DMS53 (cell line): ENCODE data around the gene ASIC3.
A peak's percentile ranks its signal among the peaks of the same experiment; 100 is the strongest.
"Not testable (repeated sequence)": the region's sequence is repeated elsewhere in the genome, so short reads cannot be mapped to it uniquely, and the experiment has no call there.

Source experiments
- DNase-seq: peaks from one replicate; lab custom pipeline; 2025; lab: John Stamatoyannopoulos, UW

The ASIC3 gene

DNA sequence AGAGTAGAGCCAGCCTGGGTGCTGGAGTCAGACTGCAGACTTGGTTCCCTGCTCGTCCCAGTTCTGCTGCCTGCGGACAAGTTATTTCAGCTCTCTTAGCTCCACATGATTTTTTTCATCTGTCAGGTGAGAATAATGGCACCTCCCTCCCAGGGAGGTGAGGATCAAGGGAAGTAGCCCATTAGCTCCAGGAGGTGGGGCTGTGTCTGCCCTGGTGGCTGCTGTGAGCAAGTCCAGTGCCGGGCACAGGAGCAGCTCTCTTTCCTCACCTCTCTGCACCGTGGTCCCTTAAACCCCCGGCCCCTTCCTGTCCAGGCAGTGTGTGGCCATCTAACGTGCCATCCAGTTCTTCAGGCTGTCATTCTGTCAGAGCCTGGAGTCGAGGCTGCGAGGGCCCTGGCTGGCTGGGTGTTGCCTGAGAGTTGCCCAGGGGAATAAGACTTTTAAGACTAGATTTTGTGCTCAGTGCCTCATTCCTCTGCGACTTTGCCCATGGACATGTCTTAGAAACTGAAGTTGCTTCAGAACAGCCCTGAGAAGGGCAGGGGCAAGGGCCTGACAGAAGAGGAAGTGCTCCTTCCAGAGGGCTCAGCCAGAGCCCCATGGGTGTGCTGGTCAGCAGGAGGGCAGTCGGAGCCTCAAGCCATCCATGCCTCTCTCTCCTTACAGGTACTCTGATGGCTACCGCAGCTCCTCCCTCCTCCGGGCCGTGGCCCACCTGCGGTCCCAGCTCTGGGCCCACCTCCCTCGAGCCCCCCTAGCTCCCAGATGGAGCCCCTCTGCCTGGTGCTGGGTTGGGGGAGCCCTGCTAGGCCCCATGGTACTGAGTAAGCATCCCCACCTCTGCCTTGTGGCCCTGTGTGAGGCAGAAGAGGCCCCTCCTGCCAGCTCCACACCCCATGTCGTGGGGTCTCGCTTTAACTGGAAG is 15.1 kb upstream of the ASIC3 start:
- no peak for DNase-seq

DNA sequence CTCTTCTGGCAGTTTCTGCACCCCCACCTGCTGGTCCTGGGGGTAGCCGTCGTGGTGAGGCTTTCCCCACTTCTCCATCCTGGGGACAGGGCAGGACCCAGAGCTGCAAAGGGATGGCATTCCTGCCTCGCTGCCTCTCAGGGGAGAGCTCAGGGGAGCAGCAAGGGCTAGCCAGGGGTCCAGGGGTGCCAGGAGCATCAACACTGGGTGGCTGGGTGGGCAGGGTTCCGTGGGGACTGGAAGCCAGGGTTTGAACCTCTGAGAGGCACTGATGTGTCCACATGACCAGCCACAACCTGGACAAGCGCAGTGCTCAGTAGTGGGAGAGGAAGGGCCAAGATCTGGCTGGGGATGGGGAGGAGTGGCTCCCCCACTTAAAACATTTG is 14.5 kb upstream of the ASIC3 start:
- no peak for DNase-seq

- DNase-seq, result no peak
Measured at GRCh38 chr7:151034312-151035025, 13.9 kb upstream of the ASIC3 start.

DNA sequence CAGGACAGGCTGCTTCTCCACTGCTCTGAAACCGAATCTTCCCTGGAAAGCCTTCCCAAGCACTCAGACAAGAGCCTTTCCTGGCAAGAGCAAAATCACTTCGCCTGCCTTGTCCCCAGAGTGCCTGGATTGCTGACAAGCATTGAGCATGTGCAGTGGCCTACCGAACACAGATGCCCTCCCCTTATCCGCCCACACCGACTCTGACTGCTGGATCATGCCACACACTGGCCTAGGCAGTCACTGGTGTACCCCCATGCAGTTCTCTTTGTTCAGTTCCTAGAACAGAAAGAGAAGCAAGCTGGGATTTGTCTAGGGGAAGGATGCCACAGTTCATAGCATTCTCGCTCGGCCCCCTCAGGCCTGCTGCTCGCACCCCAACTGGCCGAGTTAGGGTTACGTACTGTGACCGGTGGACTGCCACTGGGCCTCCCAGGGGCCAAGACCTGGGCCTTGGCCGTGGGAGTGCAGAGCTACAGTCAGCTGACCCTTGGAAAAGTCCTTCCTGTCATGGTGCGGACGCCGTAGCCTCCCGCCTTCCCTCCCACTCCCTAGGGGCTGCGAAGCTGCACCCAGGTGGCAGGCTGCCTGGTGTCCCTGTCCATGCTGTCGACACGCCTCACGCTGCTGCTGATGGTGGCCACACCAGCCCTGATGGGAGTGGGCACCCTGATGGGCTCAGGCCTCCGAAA is 13.2 kb upstream of the ASIC3 start:
- no peak for DNase-seq

DNA sequence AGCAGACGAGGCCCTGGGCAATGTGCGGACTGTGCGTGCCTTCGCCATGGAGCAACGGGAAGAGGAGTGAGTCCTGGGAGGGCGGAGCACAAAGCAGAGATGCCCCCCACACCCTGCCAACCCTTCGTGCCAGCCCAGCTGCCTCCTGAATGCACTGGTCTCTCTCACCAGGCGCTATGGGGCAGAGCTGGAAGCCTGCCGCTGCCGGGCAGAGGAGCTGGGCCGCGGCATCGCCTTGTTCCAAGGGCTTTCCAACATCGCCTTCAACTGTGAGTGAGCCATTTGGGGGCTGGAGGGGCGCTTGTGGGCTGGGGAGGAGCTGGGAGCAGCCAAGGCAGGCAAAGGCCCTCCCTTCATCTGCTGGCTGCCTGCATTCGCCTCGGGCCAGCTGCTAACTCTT is 12.4 kb upstream of the ASIC3 start:
- DNase-seq, result no peak

GRCh38 chr7:151038951-151039849 is 9.1 kb upstream of the ASIC3 start:
- DNase-seq, result peak; percentile 93

DNA sequence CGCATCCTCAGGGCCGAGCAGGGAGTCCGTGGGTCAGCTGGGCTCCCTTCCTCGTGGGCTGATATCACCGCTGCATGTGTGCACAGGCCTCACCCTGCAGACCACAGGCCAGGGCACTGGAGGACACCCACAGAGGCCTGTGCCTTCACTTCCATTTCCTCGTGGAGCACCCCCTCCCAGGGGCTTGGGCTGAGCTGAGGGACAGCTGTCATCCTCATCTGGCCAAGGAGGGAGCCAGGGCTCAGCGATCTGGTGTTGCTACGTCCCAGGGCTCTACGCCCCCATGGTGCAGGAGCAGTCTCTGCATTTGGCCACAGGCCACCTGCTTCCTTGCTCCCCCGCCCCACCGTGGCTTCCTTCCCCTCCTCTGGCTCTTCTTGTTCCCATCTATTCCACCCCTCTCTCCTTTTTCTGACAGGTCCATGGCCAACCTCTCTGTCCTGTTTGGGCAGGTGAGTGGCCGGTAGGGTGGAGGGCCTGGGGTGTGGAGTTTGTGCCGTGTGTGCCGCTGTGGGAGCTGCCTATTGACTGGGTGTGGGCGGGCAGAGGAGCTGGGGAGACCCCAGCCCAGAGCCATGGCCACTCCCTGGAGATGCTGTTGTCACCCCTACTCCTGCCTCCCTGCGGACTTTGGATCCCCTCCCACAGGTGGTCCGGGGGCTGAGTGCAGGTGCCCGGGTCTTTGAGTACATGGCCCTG is 8.3 kb upstream of the ASIC3 start:
- no peak for DNase-seq

GRCh38 chr7:151040616-151041375 is 7.5 kb upstream of the ASIC3 start:
- DNase-seq, result no peak

- not testable (repeated sequence) for DNase-seq
Measured at GRCh38 chr7:151043449-151043848, 4.9 kb upstream of the ASIC3 start.

- no peak for DNase-seq
Measured at GRCh38 chr7:151043959-151044358, 4.4 kb upstream of the ASIC3 start.

DNA sequence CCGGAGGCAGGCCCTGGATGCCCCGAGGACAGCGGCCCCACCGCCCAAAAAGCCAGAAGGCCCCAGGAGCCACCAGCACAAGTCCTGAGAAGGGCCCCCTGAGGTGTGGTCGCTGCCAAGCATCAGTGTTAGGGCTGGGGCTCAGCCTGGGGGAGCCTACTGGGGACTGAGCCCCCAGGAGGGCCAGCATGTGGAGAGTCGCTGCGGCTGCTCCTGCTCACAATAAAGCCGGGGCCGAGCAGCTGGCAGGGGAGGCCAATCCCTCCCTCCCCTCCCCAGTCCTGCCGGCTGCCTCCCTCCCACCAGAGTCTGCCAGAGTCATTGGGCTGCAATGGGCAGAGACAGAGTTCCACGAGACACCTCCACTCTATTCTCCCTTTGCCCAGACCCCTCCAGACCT is 3.1 kb upstream of the ASIC3 start:
- DNase-seq, result no peak

GRCh38 chr7:151045967-151046366 is 2.4 kb upstream of the ASIC3 start:
- no peak for DNase-seq

GRCh38 chr7:151046603-151047573 is 1.4 kb upstream of the ASIC3 start:
- peak; percentile 66 for DNase-seq

GRCh38 chr7:151048911-151049463 is 656 bp downstream of the ASIC3 start:
- DNase-seq, result no peak

DNA sequence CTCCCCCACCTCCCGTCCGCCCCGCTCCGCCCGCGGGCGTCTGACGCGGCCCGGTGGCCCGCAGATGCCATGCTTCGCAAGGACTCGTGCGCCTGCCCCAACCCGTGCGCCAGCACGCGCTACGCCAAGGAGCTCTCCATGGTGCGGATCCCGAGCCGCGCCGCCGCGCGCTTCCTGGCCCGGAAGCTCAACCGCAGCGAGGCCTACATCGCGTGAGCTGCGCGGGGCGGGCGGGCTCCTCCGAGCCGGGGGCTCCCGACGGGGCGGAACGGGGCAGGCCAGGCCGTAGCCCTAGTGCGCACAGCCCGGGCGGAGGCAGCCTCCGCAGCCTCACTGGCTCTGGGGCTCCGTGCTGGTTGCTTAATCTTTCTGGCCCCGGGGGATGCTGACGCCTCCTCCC is 2.8 kb downstream of the ASIC3 start:
- peak; percentile 85 for DNase-seq

DNA sequence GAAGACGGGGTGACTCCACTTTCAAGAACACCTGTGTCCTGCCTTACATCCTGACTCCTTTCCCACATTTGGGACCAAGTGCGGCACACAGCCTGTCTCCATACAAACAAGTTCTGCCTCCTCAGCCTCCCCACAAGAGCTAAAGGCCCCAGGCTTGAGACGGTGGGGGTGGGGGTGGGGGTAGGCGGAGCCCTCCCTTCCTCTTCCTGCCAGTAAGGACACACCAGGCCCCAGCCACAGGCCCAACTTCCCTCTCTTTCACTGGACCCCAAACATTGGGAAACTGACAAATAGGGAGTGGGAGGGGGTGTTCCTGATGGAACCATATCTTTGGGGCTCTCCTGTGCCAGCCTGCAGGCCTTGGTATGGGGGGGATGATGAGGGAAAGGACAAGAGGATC is 4.8 kb downstream of the ASIC3 start:
- no peak for DNase-seq

- DNase-seq, result no peak
Measured at GRCh38 chr7:151053751-151054150, 5.4 kb downstream of the ASIC3 start.

DNA sequence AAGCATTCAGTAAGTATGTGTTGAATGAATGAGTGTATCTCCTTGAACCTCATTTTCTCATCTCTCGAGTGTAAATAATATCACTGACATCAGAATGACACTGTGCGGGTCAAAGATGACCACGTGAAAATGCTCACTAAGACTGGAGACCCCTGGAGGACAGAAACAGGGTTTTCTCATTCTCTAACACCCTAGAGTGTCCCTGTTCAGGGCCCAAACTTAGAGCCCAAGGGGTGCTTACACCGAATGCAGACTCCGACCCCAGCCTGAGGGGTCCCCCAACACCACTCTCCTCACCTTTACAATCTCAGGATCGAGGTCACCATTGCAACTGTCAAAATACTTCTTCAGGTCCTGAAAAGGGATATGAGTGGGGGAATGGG is 7.9 kb downstream of the ASIC3 start:
- no peak for DNase-seq
